NCI-H1436 (cell line): ENCODE results near the gene MMP28.

Experiments used
- DNase-seq: peaks from one replicate; lab custom pipeline; 2025; lab: John Stamatoyannopoulos, UW

Gene MMP28

GRCh38 chr17:35797918-35798317, 2.5 kb upstream of the MMP28 start:
- no peak for DNase-seq

GRCh38 chr17:35797370-35797769, 1.9 kb upstream of the MMP28 start:
- no peak for DNase-seq

- no peak for DNase-seq
Measured at GRCh38 chr17:35796942-35797341, 1.5 kb upstream of the MMP28 start.

GRCh38 chr17:35795871-35796265, 427 bp upstream of the MMP28 start:
- DNase-seq, result no peak

- no peak for DNase-seq
Measured at GRCh38 chr17:35793257-35793656, 2.2 kb downstream of the MMP28 start.

- DNase-seq, result no peak
Measured at GRCh38 chr17:35791681-35792350, 3.6 kb downstream of the MMP28 start.

- no peak for DNase-seq
Measured at GRCh38 chr17:35790841-35791240, 4.6 kb downstream of the MMP28 start.

- no peak for DNase-seq
Measured at GRCh38 chr17:35788477-35789368, 6.7 kb downstream of the MMP28 start.

GRCh38 chr17:35786941-35787432, 8.5 kb downstream of the MMP28 start:
- no peak for DNase-seq

- DNase-seq, result no peak
Measured at GRCh38 chr17:35784895-35785294, 10.5 kb downstream of the MMP28 start.

GRCh38 chr17:35780950-35781349, 14.5 kb downstream of the MMP28 start:
- DNase-seq, result no peak

- DNase-seq, result no peak
Measured at GRCh38 chr17:35778641-35779196, 16.7 kb downstream of the MMP28 start.

- no peak for DNase-seq
Measured at GRCh38 chr17:35775583-35775982, 19.9 kb downstream of the MMP28 start.

- DNase-seq, result no peak
Measured at GRCh38 chr17:35775039-35775438, 20.4 kb downstream of the MMP28 start.

GRCh38 chr17:35774499-35774898, 20.9 kb downstream of the MMP28 start:
- no peak for DNase-seq

- DNase-seq, result no peak
Measured at GRCh38 chr17:35773679-35774425, 21.6 kb downstream of the MMP28 start.

GRCh38 chr17:35773129-35773528, 22.3 kb downstream of the MMP28 start:
- DNase-seq, result no peak

- no peak for DNase-seq
Measured at GRCh38 chr17:35769895-35770486, 25.4 kb downstream of the MMP28 start.

- DNase-seq, result no peak
Measured at GRCh38 chr17:35768797-35769196, 26.6 kb downstream of the MMP28 start.

- peak; percentile 13 for DNase-seq
Measured at GRCh38 chr17:35766903-35767510, 28.4 kb downstream of the MMP28 start.

- DNase-seq, result no peak
Measured at GRCh38 chr17:35766489-35766877, 29.0 kb downstream of the MMP28 start.
